ENCODE measurements around the gene SLF2. TPM values are rescaled to one million over a fixed set of nuclear protein-coding genes. Genes with fewer than 3 reads are reported as not detected.
A peak's percentile ranks its signal among the peaks of the same experiment; 100 is the strongest.
"Not testable (repeated sequence)": the region's sequence is repeated elsewhere in the genome, so short reads cannot be mapped to it uniquely, and the experiment has no call there.

The SLF2 gene
- polyA plus RNA-seq, 4 donors = 25.8 to 50.7 (median 35.5) TPM

DNA sequence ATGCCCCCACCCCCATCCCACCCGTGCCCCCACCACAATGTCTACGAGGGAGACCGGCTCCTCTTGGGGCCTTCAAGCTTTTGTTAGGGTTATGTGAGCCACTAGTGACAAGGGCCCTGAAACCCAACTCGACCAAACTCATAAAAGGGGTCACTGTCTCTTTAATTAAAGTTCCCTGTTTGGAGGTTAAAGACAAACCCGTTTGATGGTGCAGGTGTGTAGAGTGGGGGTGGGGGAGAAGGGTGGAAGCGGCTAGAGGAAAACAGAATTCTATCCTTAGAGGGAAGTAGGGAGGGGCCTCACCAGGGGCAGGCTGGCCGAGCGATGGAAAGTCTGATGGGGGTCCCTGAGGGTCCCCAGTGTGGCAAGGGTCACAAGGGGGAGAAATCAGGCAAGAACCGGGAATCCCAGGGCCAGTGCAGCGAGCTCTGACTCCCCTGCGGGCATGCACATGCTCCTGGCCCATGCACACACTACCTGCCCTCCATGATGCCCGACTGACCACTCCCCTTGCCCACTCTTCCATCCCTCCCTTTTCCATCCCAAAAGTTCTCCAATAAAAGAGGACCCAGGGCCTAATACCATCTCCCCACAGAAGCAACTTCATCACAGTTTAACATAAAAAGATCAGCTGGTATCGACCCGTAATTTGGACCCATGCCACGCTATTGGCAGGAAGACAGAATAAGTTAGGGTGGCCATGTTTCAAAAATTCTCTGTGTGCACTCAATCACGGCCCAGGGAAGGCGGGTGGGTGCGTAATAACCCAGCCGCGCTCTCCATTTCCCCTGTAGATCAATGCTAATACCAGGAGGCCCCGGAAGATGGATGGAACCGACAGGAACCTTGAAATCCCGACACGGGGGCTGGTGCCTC lies 35.9 kb upstream of the SLF2 start:
- no peak for DNase-seq (ENCODE audit: low read depth in 4 of 4, low spot score in 2 of 4)

DNA sequence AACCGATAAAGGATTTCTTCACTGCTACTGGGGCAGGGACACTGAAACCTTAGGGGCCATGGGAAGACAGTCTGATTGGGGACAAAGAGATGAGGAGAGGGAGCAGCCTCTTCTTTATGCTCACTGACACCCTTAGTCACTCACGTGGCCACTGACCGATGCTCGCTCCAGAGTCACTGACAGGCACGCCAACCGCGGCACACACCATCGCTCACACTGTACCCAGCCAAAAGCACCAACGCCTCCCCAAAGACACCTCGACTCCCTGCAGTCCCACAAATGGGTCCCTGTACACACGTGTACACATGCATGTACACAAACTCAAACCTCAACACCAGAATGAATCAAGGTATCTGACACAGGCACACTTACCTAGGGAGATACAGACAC lies 35.3 kb upstream of the SLF2 start:
- DNase-seq (ENCODE audit: low read depth in 4 of 4, low spot score in 2 of 4) = no peak

DNA sequence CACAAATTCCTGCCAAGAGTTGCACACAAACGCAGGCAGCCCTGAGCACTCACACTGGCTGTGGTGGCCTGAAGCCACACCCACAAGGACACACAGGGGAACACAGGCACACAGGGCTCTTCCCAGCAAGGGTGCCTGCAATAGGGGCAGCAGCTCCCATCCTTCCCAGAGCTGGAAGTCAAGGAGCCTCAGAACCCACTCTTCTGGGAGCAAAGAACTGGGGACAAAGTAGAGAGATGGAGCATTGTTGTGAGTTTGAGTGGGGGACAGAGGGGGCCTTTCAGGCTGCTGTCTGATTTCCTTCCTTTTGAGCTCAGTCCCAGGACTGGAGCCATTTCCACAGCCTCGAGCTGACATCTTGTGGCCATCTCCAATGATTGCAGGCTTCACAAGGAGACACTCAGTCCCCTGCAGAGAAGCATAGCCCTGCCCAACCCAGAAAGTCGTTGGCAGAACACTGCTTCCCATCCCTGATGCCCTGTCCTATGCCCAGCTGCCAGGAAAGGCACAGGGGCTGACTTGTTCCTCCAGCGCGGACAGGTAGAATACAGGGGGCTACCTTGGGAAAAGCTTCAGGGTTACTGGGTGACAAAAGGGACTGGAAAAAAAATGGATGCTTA lies 34.4 kb upstream of the SLF2 start:
- DNase-seq (ENCODE audit: low read depth in 4 of 4, low spot score in 2 of 4) = peak; percentile 50 to 68 (median 66)

DNA sequence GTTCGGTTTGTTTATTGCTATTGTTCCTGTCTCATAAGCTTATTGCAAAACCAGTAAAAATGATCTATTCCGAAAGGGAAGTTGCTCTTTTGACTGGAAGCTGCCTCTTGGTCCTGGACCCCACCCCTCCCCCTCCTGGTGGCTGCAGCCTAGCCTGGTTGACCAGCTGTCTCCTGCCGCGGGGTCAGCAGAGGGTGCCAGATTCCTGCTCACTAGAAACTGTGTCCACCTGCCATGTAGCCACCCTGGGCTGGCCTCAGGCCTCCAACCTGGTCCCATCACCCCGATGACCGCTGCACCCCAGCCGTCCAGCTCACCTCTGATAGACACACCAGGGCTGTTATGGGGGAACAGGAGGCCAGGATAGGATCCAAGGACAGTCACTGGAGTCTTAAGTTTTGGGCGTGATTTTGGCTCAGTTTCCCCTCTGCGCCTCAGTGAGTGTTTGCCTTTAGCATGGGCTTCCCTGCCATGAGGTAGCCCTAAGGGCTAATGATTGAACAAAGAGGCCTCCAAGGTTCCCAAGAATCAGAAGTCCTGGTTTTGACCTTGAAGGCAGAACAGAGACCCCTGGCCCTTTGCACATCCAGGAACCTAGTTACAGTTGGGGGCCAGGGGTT lies 32.9 kb upstream of the SLF2 start:
- DNase-seq (ENCODE audit: low read depth in 4 of 4, low spot score in 2 of 4) = no peak

DNA sequence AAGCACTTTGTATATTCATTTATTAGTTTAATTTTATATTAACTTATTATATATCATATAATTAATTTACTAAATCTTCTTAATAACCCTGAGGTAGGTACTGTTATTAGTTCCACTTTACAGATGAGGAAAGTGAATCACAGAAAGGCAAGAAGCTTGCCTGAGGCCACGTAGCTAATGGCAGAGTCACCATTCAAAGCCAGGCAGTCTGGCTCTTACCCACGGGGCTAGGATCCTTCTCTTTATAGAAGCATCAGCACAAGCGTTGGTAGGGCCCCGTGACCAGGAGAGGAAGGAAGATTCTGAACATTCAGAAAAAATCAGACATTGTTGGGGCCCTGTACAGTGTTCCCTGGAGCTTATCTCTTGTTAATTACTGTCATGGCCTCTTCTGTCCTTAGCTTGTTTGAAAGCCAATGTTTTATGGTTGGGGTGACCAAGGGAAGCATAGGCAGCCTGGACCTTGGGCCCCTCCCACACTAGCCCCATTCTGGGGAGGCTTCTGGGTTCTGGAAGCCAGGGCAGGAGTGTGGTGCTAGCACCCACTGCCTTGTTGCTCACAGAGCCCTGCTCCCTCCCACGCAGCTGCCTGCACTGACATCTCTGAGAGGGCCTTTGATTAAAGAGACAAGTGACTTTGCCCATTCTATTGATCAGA lies 31.1 kb upstream of the SLF2 start:
- no peak for DNase-seq (ENCODE audit: low read depth in 4 of 4, low spot score in 2 of 4)

DNA sequence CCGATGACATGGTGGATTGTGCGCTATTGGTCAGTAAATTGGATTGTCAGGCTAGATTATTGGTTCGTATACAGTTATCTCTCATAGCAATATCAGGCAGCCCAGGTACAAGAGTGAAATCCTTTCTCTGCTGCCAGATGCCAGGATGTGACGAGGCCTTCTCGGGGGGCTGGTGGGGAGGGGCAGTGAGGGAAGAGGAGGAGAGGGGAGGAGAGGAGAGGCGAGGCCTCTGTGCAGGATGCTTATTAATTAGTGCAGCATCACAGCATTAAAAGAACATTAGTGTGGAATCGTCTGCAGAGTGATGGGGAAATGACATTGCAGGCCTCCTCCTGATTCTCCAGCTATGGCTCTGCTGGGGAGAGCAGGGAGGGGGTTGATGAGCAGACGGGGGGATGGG lies 30.5 kb upstream of the SLF2 start:
- DNase-seq (ENCODE audit: low read depth in 4 of 4, low spot score in 2 of 4) = no peak

DNA sequence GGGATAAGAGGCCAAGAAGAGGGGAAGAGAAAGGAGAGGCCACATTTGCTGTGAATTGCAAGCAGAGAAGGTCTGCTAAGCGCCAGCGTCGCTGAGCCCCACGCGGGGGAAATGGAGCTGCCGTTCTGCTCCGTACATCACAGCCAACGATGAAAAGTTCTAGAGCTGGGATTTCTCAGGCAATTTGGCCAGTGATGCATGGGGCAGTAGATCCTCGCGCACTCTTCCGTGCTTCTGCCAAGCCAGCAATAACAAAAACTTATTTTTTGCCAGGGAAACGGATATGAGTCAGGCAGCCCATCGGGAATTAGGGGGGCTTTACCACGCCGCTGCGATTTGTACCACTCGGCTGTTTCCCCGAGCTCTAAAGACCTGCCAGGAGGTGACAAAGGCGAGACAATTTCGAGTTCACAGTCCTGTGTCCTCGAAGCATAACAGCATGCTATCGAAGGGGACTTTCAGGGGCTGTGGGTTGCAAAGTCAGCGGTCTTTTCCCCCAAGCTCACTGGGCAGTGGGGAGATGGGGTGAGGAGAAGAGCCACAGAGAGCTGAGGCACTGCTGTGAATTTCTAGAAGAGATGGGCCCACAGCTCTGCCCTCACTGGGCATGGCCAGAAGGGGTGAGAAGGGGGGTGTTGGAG lies 30.0 kb upstream of the SLF2 start:
- no peak for DNase-seq (ENCODE audit: low read depth in 4 of 4, low spot score in 2 of 4)

DNA sequence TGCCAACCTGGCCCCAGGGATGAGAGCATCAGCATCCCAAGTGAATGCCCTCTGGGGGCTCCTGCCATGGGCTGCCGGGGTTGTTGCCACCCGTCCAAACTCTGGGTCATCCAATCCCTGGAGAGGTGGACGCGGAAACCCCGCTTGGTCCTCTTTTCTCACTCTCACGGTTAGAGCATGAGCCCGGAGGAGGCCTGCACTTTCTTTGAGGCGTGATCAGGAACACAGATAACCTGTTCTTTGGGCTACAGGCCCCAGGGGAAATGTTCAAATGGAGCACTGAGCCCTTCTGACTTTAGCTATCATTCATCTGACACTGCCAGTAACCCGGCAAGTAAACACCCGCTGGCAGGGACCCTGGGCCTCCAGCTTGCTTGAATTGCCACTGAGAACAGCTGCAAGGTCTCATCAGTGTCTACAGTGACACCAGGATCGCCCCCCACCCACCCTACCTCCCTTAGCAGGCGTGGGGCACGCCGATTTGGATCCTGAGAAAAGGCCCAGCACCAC lies 29.4 kb upstream of the SLF2 start:
- no peak for DNase-seq (ENCODE audit: low read depth in 4 of 4, low spot score in 2 of 4)

DNA sequence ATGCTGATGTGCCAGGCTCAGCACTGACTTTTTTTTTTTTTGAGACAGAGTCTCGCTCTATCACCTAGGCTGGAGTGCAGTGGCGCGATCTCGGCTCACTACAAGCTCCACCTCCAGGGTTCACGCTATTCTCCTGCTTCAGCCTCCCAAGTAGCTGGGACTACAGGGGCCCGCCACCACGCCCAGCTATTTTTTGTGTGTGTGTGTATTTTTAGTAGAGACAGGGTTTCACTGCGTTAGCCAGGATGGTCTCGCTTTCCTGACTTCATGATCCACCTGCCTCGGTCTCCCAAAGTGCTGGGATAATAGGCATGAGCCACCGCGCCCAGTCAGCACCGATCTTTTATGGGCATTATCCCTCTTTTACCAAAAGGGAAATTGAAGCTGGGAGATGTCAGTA lies 27.2 kb upstream of the SLF2 start:
- DNase-seq (ENCODE audit: low read depth in 4 of 4, low spot score in 2 of 4) = not testable (repeated sequence)

DNA sequence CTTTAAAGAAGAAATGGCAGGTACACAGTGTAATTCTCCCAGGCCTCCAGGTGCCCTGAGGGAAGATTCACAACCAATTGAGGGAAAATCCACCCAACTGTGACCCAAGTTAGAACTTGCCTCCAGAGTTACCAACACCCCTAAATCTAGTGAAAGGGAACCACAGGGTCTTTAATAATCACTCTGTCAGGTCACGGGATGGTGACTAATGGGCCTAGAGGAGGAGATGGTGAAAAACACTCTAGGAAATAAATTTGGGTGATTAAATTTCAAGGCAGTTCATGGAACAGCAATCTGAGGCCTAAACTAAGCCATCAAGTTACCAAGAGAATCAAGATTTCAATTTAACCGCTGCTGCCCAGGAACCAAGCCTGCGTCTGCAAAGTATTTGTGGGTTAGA lies 26.7 kb upstream of the SLF2 start:
- peak in 3 of 4 donors; percentile 59 to 70 (median 70) for DNase-seq (ENCODE audit: low read depth in 4 of 4, low spot score in 2 of 4)

DNA sequence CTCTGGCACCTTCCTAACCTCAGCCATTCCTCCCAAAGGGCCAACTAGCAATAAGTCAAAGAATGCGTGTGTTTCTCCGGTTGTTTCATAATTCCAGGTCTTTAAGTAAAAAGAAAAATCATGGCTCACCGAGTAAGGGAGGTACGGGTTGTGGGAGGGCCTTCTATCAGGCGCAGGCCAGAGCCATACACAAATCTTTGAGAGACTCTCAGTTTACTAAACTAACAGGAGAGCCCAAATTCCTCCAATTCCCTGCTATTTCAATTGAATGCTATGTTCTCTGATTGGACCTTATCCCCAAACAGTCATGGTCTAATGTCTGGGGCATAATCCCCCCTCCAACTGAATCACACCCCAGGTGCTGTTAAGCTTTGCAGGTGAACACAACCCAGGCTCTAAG lies 26.2 kb upstream of the SLF2 start:
- DNase-seq (ENCODE audit: low read depth in 4 of 4, low spot score in 2 of 4) = peak in 1 of 4 donors; percentile 82

DNA sequence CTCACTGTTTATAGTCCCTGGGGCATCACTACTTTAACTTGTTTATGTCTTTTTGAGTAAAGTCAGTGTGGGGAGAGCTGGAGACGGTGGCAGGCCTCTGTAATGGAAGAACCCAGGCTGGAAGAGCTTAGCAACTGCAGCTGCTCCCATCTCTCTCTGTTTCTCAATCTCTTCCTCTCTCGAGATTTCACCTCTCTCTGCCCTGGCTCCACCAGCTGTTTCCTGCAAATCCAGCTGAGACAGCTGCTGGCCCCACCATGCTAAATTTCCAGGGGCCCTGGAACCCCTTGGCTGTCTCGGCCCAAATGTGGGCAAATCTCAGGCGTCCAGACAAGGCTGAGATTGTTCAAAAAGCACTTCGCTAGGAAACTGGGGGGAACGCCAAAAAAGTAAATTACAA lies 25.8 kb upstream of the SLF2 start:
- no peak for DNase-seq (ENCODE audit: low read depth in 4 of 4, low spot score in 2 of 4)

DNA sequence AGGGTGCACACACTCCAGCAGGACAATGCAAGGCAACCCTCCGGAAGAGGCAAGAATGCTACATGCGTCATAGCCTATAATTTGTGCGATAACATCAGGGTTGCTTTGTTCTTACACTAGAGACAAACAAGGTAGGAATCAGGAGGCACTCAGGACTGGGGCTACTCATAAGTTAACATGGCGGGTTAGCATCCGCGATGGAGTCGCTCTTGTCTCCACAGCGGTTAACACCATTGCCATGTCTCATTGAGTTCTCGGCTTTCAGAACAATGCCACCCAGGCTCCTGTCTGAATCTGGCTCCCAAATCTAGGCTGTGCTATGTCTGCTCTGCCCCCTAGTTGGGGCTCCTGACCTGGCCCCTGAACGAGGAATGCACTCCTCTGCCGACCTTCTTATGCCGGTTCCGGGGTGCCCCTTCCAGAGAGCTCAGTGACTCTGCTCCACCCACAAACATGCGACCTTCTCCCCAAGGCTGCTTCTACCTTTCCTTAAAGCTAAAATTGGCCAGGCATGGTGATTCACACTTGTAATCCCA lies 24.9 kb upstream of the SLF2 start:
- no peak for DNase-seq (ENCODE audit: low read depth in 4 of 4, low spot score in 2 of 4)

DNA sequence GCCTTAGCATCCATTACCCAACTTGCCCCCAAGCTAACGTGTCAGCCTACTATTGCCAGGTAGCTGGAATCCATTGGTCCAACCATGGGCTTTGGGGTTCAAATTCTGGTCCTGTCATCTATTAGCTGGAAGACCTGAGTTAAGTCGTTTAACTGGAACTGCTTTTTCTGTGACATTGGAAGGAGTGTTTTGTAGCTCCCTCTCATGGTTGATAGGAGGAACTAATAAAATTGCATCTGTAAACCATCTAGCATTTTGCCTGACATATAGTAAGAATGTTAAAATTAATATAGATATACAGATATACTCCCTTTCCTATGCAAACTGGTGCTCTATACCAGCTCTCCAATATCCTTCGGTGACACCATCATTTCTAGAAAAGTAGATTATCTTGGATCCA lies 23.8 kb upstream of the SLF2 start:
- no peak for DNase-seq (ENCODE audit: low read depth in 4 of 4, low spot score in 2 of 4)

DNA sequence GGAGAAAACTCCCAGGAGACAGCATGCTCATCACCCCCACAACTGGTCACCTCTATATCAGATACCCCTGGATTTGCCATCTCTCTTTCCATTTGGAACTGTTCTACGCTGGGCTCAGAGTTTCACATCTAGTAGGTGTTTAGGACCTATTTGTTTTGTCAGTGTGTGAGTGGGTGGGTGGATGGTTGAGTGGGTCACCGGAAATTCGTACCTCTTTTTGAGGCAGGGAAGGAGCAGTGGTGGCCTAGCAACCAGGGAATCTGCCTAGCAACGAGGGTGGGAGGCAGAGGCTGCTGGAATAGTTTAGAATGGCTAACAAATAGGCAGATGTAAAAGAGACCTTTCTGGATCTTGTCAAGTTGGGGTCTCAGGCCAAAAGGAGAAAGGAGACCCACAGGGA lies 23.2 kb upstream of the SLF2 start:
- DNase-seq (ENCODE audit: low read depth in 4 of 4, low spot score in 2 of 4) = no peak

DNA sequence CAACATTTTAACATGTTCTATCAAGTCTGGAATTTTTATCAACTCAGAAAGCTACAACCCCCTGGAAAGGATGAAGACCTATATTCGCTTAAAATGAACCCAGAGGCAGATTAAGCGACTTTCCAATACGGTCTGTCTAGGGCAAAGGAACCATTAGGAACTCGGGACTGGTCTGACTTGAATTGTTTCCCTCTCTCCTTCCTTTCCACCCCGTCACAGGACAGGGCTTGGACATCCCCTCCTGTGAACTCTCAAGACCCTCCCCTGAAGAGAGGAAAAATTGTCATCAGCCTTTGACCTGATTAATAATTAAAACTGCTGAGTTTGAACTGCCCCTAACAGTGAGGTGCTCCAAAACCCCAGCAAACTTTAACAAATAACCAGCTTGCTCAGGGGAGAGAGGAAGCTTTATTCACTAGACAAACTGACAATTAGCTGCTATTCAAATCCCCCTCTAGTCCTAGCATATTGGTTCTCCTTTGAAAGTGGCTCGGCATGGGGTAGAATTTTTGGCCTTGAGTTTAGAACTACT lies 22.6 kb upstream of the SLF2 start:
- no peak for DNase-seq (ENCODE audit: low read depth in 4 of 4, low spot score in 2 of 4)

DNA sequence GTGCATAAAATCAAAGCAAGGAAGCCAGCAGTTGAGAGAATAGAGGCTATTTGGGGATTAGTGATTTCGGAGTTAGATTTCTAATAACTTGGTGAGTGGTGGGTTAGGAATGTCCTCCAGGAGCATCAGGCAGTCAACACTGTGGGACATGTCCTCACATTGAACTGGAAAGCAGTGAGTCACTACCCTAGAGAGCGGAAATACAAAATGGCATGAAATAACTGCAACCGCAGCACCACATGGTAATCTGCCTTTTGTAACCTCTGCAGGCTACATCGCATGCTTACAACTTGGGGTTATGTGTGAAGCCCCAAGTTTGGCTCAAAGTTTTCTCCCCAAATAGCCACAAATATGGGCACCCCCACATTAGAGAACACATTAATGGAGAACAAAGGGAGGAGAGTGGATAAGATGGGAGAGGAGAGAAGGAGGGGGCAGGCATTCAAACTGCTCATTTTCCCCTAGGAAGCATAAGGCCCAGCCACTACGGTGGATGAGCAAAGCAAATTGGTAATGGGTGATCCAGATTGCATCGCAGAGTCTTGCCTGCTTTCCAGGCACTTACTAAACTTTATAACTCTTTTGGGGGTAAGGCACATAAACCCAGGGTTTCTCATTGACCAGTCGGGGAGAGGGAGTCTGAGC lies 22.0 kb upstream of the SLF2 start:
- no peak for DNase-seq (ENCODE audit: low read depth in 4 of 4, low spot score in 2 of 4)

DNA sequence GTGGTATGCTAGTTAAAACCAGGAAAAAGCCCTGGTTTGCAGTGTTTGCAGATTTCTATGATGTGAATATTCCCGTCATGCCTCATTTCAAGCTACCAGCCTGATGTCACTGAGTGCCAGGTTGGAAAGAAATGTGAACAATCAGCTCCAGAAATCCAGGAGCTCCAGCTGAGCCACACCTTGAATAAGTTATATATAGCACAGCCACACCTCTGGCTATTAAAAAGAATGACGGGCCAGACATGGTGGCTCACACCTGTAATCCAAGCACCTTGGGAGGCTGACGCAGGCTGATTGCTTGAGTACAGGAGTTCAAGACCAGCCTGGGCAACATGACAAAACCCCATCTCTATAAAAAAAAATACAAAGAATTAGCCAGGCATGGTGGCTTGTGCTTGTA lies 18.7 kb upstream of the SLF2 start:
- no peak for DNase-seq (ENCODE audit: low read depth in 4 of 4, low spot score in 2 of 4)

DNA sequence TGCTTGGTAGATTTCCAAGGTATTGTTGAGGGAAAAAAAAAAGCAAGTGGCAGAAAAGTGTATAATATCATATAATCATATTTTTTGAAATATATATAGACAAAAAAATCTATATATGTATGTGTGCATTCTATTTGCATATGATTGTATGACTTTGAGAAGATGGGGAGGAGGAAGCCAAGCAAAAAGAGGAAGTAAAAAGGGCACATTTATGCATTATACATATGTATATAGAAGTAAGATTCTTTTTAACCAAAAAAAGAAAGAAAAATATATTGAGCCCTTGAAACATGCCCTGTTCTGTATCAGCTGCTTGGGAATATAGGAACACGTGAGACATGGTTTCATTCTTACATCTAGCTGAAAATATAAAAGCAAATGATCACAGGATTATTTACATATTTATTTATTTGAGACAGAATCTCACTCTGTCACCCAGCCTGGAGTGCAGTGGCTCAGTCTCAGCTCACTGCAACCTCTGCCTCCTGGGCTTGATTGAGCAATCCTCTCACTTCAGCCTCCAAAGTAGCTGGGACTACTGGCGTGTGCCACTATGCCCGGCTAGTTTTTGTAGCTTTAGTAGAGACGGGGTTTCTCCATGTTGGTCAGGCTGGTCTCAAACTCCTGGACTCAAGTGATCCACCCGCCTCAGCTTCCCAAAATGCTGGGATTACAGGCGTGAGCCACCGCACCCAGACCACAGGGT lies 18.0 kb upstream of the SLF2 start:
- no peak for DNase-seq (ENCODE audit: low read depth in 4 of 4, low spot score in 2 of 4)
